Uterus (tissue), 4 donors: ENCODE data around the gene GALNT18. TPM values are rescaled to one million over a fixed set of nuclear protein-coding genes. Genes with fewer than 3 reads are reported as not detected.

Source experiments
- DNase-seq, 2 donors: peaks; one replicate each; pipeline ENCODE4 v3.0.0-alpha.2; 2019 to 2020
- H3K27ac ChIP-seq, 2 donors: fragments of 200-600 bp; sonication (generic); 1 replicate in 1 of 2; 2 replicates in 1 of 2; pipeline ENCODE4 v1.5.1; 2016 to 2018
- H3K27me3 ChIP-seq, 2 donors: fragments of 200-600 bp; sonication (generic); one replicate each; pipeline ENCODE4 v1.5.1; 2018 to 2019; ENCODE audit warnings: control low read depth in 1 of 2
- H3K36me3 ChIP-seq, 2 donors: fragments of 200-600 bp; sonication (generic); one replicate each; pipeline ENCODE4 v1.5.1; 2019; ENCODE audit warnings: control low read depth in 1 of 2
- H3K4me1 ChIP-seq, 2 donors: fragments of 200-600 bp; sonication (generic); one replicate each; pipeline ENCODE4 v1.5.1; 2018 to 2019; ENCODE audit warnings: control low read depth in 1 of 2
- H3K4me3 ChIP-seq, 2 donors: fragments of 200-600 bp; sonication (generic); 1 replicate in 1 of 2; 2 replicates in 1 of 2; pipeline ENCODE4 v1.5.1; 2018 to 2019; ENCODE audit warnings: mild to moderate bottlenecking in 1 of 2
- H3K9me3 ChIP-seq, 2 donors: fragments of 200-600 bp; sonication (generic); one replicate each; pipeline ENCODE4 v1.5.1; 2019; ENCODE audit warnings: control low read depth in 1 of 2
- CTCF ChIP-seq, 4 experiments: fragments of 200-600 bp in 2 of 4; fragments of 450-650 bp in 2 of 4; sonication (generic) in 2 of 4; IDR thresholded peaks; one replicate each; pipeline ENCODE4 v1.5.1; 2016 to 2019; ENCODE audit warnings: antibody characterized with exemption in 4 of 4, mild to moderate bottlenecking in 2 of 4, moderate library complexity in 1 of 4
- POLR2A ChIP-seq, 2 donors: fragments of 450-650 bp; IDR thresholded peaks; one replicate each; pipeline ENCODE4 v1.6.1; 2016; ENCODE audit warnings: antibody characterized with exemption in 2 of 2, mild to moderate bottlenecking in 1 of 2, moderate library complexity in 1 of 2
- intact Hi-C: fragments of 100-400 bp; cut with DNase I; formaldehyde crosslinking; loops from one replicate; pipeline ENCODE4 v1.15.1; 2023; ENCODE audit warnings: low total_unique reads
- total RNA-seq, 4 donors: library from RNA; depleted of rRNA in 3 of 4; stranded (reverse); fragments of >200 nt in 3 of 4; gene quantifications; one replicate each; pipeline versions ENCODE4 v1.1.0 to v1.2.4, GENCODE V29; 2014 to 2023
- donor health status: DM: yes; HTN: yes; CAD: no.

GALNT18 gene
- total RNA-seq, 4 donors from 2014 or later: 21.4 to 35.1 (median 27.3) TPM

- H3K4me3 ChIP-seq: no peak overlapping the region
- DNase-seq: no peak
- intact Hi-C loops: no loop called here
- no peaks in the 10 kb centered on the region for H3K36me3 ChIP-seq
- H3K27ac ChIP-seq: peak overlapping the region; percentile 11 to 23
- no peaks in the 10 kb centered on the region for H3K9me3 ChIP-seq
- H3K4me1 ChIP-seq: no peaks in the 10 kb centered on the region
- no peaks in the 10 kb centered on the region for H3K27me3 ChIP-seq
- TF ChIP-seq POLR2A (IDR thresholded peaks at IDR 0.05): no peak
Observed at GRCh38 chr11:11611381-11611780, 10.4 kb downstream of the GALNT18 start.

GRCh38 chr11:11608783-11609232, 13.0 kb downstream of the GALNT18 start:
- H3K4me3 ChIP-seq: no peak overlapping the region
- H3K27ac ChIP-seq: no peak overlapping the region
- TF ChIP-seq CTCF (IDR thresholded peaks at IDR 0.05): no peak
- no peak for TF ChIP-seq POLR2A (IDR thresholded peaks at IDR 0.05)
- no peaks in the 10 kb centered on the region for H3K4me1 ChIP-seq
- no peaks in the 10 kb centered on the region for H3K27me3 ChIP-seq
- no peaks in the 10 kb centered on the region for H3K9me3 ChIP-seq
- DNase-seq: no peak
- intact Hi-C loops: no loop called here
- H3K36me3 ChIP-seq: no peaks in the 10 kb centered on the region

GRCh38 chr11:11607772-11608171, 14.0 kb downstream of the GALNT18 start:
- intact Hi-C loops: no loop called here
- no peak overlapping the region for H3K27ac ChIP-seq
- no peak for TF ChIP-seq CTCF (IDR thresholded peaks at IDR 0.05)
- no peak for TF ChIP-seq POLR2A (IDR thresholded peaks at IDR 0.05)

GRCh38 chr11:11605821-11606450, 15.9 kb downstream of the GALNT18 start:
- Histone ChIP-seq H3K27ac (no peak overlapping the region), H3K9me3 (no peaks in the 10 kb centered on the region), H3K36me3 (no peaks in the 10 kb centered on the region), H3K4me1 (no peaks in the 10 kb centered on the region), H3K4me3 (no peak overlapping the region), H3K27me3 (no peaks in the 10 kb centered on the region)
- DNase-seq: no peak
- TF ChIP-seq POLR2A (IDR thresholded peaks at IDR 0.05) (no peak), CTCF (IDR thresholded peaks at IDR 0.05) (no peak)
- intact Hi-C loops: no loop called here

More at GRCh38 chr11:11607772-11608171, 14.0 kb downstream of the GALNT18 start:
- no peak for DNase-seq
- Histone ChIP-seq H3K27me3 (no peaks in the 10 kb centered on the region), H3K4me3 (no peak overlapping the region), H3K4me1 (no peaks in the 10 kb centered on the region), H3K36me3 (no peaks in the 10 kb centered on the region), H3K9me3 (no peaks in the 10 kb centered on the region)

- TF ChIP-seq CTCF (IDR thresholded peaks at IDR 0.05) (no peak), POLR2A (IDR thresholded peaks at IDR 0.05) (no peak)
- Histone ChIP-seq H3K27me3 (no peaks in the 10 kb centered on the region), H3K36me3 (no peaks in the 10 kb centered on the region), H3K4me3 (no peak overlapping the region), H3K27ac (no peak overlapping the region), H3K9me3 (no peaks in the 10 kb centered on the region), H3K4me1 (no peaks in the 10 kb centered on the region)
- intact Hi-C loops: no loop called here
- DNase-seq: no peak
Observed at GRCh38 chr11:11605181-11605580, 16.6 kb downstream of the GALNT18 start.
